ENCODE measurements around the gene RIOX2.

The RIOX2 gene

DNA sequence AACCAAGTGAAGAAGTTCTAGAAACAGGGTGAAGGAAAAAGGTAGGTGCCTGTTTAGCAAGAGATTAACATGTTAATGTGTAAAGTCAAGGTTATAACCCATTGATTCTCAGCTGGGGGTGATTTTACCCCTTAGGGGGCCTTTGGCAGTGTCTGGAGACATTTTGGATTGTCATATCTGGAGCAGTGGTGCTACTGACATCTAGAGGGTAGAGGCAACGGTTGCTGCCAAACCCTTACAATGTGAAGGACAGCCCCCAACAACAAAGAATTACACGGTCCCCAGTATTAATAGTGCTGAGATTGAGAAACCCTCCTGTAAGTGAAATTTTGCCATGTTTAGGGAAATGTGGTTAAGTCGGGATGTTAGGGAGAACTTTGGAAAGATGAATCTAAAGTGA, 75.7 kb downstream of the RIOX2 start:
- FAIRE-seq, result no peak
- no peak for DNase-seq (ENCODE audit: insufficient read length)
- TF ChIP-seq TAF1 (IDR thresholded peaks at IDR 0.05; ENCODE audit: borderline replicate concordance, low read depth, low read length) (no peak), POLR2AphosphoS5 (IDR thresholded peaks at IDR 0.05; ENCODE audit: low read depth, low read length) (no peak), POLR2A (IDR thresholded peaks at IDR 0.05; ENCODE audit: low read depth, low read length) (no peak)

DNA sequence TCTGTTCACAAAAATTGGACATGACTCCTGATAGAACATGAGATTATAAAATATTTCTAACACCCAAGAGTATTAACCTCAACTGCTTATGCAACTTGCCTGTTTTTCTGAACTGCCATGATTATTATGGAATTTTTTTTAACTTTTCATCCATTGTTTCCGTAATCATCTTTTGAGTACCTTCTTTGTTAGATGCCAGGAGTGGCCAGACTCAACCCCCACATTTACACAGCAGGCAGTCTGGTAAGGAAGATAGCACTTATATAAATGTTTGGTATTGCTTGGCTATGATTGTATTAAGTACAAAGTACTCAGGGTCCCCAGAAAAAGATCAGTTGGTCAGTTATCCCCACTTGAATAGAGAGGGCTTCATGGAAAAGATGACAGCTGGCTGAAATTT, 76.1 kb downstream of the RIOX2 start:
- DNase-seq (ENCODE audit: insufficient read length) (no peak), FAIRE-seq (no peak)
- TF ChIP-seq POLR2AphosphoS5 (IDR thresholded peaks at IDR 0.05; ENCODE audit: low read depth, low read length), result no peak

DNA sequence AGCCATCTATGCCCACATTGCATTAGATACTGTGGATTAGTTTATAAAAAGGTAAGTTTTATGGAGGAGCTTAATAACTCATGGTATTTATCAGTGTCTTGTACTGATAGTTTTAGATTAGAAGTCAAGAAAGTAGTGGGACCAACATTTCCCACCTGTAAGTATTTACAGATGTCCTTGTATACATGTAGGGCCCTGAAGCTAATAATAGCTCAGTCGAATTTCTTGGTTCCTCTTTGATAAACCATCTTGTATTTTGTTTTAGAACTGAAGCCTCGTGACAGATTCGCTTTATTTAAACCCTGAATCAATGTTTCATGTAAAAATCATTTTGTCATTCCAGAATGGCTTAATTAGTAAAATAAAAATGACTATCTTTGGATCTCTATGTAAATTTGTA, 77.0 kb downstream of the RIOX2 start:
- TF ChIP-seq POLR2AphosphoS5 (IDR thresholded peaks at IDR 0.05; ENCODE audit: low read depth, low read length) (no peak), TAF1 (IDR thresholded peaks at IDR 0.05; ENCODE audit: borderline replicate concordance, low read depth, low read length) (no peak)
- no peak for DNase-seq (ENCODE audit: insufficient read length)
- no peak for FAIRE-seq

DNA sequence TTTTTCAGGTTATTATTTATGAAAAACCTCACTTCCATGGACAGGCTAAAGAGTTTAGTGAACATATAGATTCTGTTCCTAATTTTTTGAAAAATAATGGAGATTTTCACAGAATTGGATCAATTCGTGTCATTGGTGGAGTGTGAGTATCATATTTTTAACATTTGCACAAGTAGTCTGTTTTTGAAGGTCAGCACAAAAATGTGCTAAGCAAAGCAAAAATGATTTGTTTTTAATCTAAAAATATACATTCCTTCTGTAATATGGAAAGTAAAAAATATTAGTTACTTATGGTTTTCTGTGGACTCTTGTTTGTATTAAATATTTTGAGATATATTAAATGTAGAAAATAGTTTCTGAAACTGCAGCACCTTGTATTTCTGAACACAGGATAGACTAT, 79.4 kb downstream of the RIOX2 start:
- FAIRE-seq, result no peak
- DNase-seq (ENCODE audit: insufficient read length), result no peak
- TF ChIP-seq POLR2AphosphoS5 (IDR thresholded peaks at IDR 0.05; ENCODE audit: low read depth, low read length) (no peak), TAF1 (IDR thresholded peaks at IDR 0.05; ENCODE audit: borderline replicate concordance, low read depth, low read length) (no peak), POLR2A (IDR thresholded peaks at IDR 0.05; ENCODE audit: low read depth, low read length) (no peak)
